ENCODE data around the gene SCIMP.
"Not testable (repeated sequence)": the region's sequence is repeated elsewhere in the genome, so short reads cannot be mapped to it uniquely, and the experiment has no call there.

SCIMP gene

GRCh38 chr17:5234645-5235576, at the start of gene SCIMP:
Gene SCIMP, minus strand, starts transcription at chr17:5234860. Its CDS starts 105 bp downstream, at chr17:5234755.
- no peak for DNase-seq

- DNase-seq, result no peak
These were observed 49.1 kb upstream of the SCIMP start for GRCh38 chr17:5283571-5284315.

- DNase-seq, result peak; percentile 57
These were observed 48.1 kb upstream of the SCIMP start for GRCh38 chr17:5282642-5283217.

- peak; percentile 96 for DNase-seq
These were observed 47.4 kb upstream of the SCIMP start, which contains the start of gene RABEP1 for GRCh38 chr17:5281814-5282641. Gene RABEP1, plus strand, starts transcription at chr17:5282284. Its CDS starts 203 bp downstream, at chr17:5282487.

- DNase-seq, result no peak
These were observed 37.7 kb upstream of the SCIMP start for GRCh38 chr17:5272322-5272721.

GRCh38 chr17:5269241-5269960, 34.7 kb upstream of the SCIMP start:
- DNase-seq, result no peak

GRCh38 chr17:5264893-5265292, 30.2 kb upstream of the SCIMP start:
- no peak for DNase-seq

- DNase-seq, result no peak
These were observed 28.8 kb upstream of the SCIMP start for GRCh38 chr17:5263441-5263840.

- no peak for DNase-seq
These were observed 27.8 kb upstream of the SCIMP start for GRCh38 chr17:5262416-5262991.

GRCh38 chr17:5260542-5260941, 25.9 kb upstream of the SCIMP start:
- DNase-seq, result no peak

GRCh38 chr17:5257124-5257523, 22.5 kb upstream of the SCIMP start:
- no peak for DNase-seq

- no peak for DNase-seq
These were observed 20.4 kb upstream of the SCIMP start for GRCh38 chr17:5254903-5255521.

GRCh38 chr17:5254414-5254813, 19.8 kb upstream of the SCIMP start:
- DNase-seq, result no peak

- DNase-seq, result peak; percentile 85
These were observed 15.0 kb upstream of the SCIMP start for GRCh38 chr17:5249615-5250014.

- no peak for DNase-seq
These were observed 14.3 kb upstream of the SCIMP start for GRCh38 chr17:5248821-5249479.

GRCh38 chr17:5247621-5248020, 13.0 kb upstream of the SCIMP start:
- DNase-seq, result no peak

- DNase-seq, result peak; percentile 67
These were observed 7.4 kb upstream of the SCIMP start for GRCh38 chr17:5241861-5242671.

- DNase-seq, result not testable (repeated sequence)
These were observed 5.1 kb upstream of the SCIMP start for GRCh38 chr17:5239769-5240168.

GRCh38 chr17:5238333-5238732, 3.7 kb upstream of the SCIMP start:
- DNase-seq, result no peak
